ENCODE data around the gene ULK4.
"Not testable (repeated sequence)": the region's sequence is repeated elsewhere in the genome, so short reads cannot be mapped to it uniquely, and the experiment has no call there.

The ULK4 gene

DNA sequence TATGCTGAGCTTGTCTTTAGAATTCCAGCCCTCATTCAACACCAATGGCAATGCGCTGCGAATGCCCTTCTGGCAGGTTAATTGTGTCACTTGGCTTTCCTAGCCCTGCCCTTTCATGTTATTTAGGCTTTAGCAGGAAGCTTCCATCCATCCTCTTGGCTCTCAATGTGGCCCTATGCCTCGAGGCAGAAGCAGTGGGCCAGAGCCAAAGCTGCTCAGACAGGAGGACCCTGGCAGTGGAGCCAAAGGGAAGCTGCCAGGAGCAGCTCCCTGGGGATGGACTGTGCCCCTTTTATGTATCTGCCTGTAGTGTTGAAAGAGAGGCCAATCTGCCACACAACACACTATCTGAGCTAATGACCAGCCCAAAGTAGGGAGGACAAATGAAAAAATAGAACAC is 386.2 kb downstream of the ULK4 start:
- no peak for DNase-seq (ENCODE audit: low read depth)

DNA sequence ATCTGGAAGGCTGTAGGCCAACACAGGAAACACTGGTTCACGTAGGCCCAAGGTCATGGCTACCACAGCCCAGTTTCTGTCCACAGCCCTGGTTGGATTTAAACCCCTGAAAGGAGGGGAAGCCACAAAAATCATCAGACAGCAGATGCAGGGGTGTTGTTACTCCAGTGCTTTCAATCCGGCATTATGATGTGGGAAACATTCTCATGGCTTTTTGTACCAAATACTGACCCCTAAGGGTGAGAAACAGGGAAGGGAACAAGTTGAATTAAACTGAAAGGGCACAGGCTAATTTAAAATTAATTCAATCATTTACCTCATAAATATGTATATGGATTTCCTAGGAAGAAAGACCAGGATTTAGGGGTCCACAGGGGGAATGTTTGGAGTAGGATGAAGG is 387.0 kb downstream of the ULK4 start:
- no peak for DNase-seq (ENCODE audit: low read depth)

DNA sequence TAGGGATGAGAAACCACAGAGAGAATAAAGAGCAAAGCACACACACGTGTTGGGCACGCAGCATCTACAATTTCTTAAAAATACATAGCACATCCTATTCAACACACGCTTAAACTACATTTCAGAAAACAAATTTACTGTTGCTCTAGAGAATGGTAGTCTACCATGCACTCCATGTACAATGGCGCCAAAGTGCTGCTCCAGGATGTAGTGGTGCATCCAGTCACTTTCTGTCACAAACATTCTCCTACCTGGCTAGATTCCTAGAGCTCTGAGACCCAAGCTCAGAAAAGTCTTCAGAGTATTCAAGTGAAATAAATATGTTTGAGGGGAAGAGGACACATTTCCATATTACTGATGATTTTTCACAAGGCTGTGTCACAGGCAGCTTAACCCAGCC is 388.3 kb downstream of the ULK4 start:
- no peak for DNase-seq (ENCODE audit: low read depth)

DNA sequence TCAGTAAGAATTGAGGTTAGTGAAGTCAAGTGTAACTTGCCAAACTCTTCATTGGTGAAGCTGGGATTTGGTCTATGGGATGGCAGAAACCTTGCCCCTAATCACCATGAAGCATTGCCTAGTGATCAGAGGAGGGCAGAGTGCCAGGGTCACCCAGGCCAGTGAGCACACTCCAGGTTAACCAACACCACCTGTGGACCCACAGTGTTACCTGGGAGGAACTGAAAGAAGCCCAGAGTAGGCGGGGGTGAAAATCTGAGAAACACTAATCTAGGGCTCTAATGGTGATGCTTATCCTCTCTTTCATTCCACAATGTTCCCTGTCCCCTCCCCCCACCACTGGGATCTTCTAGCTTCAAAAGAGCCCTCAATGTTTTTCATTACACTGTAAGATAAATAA is 389.8 kb downstream of the ULK4 start:
- DNase-seq (ENCODE audit: low read depth) = no peak

DNA sequence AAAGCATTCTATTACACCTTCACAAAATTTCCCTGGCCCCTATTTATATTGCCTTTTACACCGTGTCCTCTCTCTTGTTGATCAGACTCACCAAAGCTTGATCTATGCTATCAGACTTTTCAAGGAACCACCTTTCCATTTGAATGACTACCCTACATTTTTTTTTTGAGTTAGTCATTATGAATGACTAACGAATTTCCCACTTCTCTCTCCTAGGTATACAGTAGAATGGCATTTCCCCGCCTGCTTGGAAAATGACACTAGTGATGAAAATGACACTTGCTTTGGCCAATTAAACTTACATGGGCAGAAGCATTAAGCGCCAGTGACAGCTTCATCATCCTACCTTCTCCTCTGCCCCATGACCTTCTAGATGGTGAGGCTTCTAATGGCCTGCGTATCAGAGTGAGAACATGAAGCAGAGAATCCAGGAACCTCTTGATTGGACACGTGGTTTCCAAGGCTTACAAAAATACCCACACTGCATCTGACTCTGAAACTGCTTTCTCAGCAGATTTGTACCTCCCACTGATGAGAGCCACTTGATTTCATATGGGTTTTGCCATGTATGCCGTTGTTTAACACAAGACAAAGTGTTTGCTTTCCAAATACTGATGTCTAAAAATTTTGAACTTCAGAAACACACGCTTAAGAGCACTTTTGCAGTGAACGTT is 392.1 kb downstream of the ULK4 start:
- peak; percentile 8 for DNase-seq (ENCODE audit: low read depth)

DNA sequence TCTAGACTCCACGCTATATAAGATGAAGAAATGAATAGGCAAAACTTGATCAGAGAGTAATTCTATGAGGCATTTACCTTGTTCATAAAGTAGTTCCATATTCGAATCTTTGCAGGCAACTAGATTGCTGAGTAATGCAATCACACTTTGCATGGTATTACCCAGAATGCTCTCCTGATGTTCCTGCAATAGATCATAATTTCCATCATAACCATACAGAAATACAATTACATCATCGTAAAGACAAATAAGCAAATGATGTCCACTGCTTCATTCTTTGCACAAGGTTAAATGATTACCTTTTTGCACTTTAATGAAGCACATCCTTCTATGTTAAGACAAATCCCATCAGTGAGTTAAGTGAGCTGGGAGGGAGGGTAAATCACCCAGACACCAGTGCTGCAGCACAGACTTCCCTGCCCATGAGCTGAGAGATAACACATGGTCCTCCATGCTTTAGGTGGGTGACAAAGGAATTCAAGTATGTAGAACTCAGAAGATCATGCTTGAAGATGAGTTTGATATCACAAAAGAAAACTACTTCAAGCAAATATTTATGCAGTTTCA is 395.9 kb downstream of the ULK4 start:
- no peak for DNase-seq (ENCODE audit: low read depth)

DNA sequence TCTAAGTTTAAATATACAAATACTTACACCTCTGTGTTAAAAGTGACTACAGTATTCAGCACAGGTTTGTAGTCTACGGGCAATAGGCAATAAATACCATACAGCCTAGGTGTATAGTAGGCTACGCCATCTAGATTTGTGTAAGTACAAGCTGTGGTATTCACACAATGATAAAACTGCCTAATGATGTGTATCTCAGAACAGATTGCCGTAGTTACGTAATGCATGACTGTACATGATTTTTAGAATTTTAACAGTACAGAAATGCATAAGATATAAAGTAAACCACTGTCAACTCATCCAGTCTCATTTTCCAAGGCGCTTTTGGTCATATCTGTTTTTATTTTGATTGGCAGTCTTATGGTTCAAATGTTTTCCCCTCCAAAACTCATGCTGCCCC is 396.9 kb downstream of the ULK4 start:
- no peak for DNase-seq (ENCODE audit: low read depth)

DNA sequence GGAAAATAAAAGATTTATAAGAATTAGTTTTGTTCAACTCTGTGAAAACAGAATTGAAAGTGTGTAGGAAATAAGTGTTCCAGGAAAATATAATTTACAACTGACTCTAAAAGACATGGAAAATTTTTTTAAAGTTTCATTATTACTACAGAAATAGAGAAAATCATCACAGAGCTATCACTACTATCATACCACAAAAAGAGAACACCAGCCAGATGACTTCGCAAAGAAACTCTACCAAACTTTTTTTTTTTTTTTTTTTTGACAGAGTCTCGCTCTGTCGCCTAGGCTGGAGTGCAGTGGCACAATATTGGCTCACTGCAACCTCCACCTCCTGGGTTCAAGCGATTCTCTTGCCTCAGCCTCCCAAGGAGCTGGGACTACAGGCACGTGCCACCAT is 405.7 kb downstream of the ULK4 start:
- not testable (repeated sequence) for DNase-seq (ENCODE audit: low read depth)

DNA sequence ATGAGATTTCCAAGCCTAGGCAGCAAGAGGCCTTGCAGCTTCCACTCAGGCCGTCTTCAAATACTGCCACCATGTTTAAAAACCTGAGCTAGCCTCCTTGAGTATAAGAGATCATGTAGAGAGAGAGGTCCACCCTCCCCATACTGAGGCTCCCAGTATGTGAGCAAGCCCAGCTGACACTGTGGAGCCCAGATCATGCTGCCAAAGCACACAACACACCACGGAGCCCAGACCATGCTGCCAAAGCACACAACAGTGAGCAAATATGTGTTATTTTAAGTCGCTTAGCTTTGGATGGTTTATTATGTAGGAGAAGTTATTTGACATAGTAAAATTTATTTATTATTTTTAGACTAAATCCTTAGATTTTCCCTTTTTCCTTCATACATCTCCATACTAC is 428.9 kb downstream of the ULK4 start:
- no peak for DNase-seq (ENCODE audit: low read depth)

DNA sequence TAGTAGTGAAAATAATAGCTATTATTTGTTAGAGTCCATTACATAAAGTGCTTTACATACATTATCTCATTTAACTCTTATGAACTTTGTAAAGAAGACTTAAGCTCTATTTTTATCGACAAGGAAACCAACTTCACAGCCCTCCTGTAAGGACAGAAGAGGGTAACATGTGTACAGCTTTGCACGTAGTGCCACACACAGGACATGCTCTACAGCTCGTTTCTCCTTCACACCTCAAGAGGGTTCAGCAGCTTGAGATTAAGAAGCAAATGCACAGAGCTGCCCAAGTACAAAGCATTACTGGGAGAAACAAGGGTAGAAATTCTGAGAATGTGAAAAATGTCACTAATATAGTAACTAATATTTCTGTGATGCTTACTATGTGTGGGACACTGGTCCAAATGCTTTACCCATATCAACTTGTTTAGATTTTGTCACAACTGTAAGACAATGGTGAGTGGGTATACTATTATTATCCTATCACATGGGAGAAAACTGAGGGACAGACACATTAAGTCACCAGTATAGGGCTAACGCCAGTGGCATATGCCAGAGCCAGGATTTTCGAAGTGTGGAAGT is 434.8 kb downstream of the ULK4 start:
- no peak for DNase-seq (ENCODE audit: low read depth)

DNA sequence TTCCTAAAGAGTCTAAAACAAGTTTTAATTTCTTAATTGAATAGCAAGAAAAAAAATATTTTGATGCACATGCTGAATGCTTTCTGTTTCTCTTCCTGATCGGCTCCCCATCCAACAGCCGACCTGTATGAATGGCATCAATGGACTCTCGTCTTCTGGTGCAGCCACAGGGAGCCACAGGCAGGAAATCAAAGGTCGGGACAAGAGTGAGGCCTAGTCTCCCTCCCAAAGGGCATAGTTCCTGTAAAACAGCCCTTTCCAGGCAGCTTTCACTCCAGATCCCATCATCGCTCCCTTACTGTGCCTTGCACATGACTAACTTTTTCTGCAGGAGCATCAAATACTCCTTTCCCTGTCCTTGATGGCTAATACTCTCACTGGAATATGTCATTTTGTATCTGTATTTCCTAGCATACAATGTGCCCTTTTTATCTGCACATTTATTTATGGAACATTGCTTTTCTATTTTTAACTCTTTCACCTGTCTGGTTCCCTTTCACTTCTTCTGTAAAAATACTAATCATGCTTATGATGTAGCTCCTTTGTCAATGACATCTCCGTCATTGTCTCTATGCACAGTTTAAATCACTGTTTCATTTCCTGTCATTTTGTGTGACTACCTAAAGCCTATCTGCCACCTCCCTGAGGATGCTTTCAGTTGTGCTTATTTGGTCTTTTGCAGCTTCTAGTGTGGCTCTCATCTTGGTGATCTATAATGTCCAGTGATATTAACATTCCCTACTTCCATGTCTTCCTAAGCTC is 436.4 kb downstream of the ULK4 start:
- no peak for DNase-seq (ENCODE audit: low read depth)

DNA sequence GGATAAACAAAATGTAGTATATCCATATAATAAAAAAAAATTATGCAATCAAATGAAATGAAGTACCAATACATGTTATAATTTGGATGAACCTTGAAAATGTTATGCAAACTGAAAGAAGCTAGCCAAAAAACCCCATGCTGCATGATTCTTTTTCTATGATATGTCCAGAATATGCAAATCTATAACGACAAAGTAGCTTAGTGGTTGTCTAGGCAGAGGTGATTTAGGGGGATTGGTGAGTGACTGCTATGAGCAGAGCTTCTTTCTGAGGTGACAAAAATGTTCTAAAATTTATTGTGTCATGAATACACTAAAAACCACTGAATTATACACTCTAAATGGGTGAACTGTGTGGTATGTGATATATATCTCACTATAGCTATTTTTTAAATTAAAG is 438.0 kb downstream of the ULK4 start:
- no peak for DNase-seq (ENCODE audit: low read depth)

DNA sequence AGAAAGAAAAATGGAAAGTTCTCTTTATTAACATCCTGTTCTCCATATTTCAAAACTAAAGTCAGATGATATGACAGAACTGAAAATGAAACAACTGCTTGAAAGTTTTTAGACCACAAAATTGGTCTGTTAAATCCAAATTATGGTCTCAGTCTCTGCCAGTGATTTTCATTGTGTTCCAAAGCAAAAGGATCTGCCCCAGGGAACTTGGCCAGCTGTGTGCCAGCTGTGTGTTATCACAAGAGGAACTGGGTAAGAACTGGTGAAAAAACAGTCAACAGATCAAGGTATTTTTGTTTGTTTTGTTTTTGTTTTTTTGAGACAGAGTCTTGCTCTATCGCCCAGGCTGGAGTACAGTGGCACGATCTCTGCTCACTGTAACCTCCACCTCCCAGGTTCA is 439.3 kb downstream of the ULK4 start:
- DNase-seq (ENCODE audit: low read depth) = no peak

DNA sequence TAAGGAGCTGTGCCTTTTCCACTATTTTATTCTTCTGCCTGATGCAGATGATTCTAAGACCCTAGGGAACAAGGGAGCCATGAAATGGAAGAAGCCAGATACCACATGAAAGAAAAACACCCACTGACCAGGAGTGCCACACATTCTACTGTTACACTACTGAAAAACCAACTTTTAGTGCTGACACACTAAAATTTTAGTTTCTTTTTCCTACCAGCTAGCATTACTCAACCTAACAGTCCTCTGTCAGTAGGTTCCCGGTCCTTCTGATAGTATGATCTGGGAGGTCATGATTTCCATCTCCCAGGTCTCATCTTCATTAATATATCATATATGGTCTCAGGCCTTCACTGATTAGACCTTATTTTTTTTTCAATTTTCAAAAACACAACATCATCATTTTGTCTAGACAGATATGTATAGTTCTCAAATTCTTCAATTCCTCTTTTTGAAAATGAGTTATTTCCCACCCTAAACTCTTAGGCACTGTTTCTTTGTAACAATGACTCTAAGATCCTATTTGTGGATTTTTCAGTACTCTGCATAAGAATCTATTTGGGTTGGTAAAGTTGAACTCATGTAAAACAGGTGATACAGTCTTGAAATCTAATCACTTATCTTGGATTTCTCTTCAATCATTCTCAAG is 440.8 kb downstream of the ULK4 start:
- DNase-seq (ENCODE audit: low read depth) = no peak

DNA sequence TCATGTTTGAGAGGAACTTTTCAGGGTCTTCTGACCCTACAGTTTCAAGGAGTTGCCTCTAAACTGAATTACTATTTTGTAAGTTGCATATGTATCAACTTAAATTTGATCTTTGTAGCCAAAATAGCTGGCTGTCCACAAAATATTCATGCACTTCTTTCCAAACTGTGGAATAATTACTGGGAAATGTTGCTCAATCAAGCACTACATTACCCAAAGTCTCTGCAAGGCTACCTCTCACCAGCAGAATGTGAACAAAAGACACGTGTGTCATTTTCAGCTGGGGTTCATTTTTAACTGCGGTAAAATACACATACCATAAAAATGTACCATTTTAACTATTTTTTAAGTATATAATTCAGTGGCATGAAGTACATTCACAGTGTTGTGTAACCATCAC is 442.2 kb downstream of the ULK4 start:
- no peak for DNase-seq (ENCODE audit: low read depth)

DNA sequence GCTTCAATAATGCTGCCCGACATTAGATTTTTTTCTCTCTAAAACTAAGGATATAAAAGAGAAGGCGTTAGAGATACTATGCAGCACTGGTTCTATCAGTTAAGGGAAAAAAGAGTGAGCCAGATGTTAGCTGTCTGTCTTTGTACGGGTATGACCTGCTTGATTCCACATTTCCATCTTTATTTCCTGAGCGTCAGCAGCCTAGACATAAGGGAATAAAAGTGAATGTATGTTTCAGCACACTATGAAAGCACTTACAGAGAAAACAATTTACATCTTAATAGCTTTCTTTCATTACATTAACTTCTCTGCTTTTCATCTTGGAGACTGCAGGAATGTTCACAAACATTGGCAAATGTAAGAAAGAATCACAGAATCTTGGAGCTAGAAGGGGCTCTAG is 443.3 kb downstream of the ULK4 start:
- DNase-seq (ENCODE audit: low read depth) = no peak

DNA sequence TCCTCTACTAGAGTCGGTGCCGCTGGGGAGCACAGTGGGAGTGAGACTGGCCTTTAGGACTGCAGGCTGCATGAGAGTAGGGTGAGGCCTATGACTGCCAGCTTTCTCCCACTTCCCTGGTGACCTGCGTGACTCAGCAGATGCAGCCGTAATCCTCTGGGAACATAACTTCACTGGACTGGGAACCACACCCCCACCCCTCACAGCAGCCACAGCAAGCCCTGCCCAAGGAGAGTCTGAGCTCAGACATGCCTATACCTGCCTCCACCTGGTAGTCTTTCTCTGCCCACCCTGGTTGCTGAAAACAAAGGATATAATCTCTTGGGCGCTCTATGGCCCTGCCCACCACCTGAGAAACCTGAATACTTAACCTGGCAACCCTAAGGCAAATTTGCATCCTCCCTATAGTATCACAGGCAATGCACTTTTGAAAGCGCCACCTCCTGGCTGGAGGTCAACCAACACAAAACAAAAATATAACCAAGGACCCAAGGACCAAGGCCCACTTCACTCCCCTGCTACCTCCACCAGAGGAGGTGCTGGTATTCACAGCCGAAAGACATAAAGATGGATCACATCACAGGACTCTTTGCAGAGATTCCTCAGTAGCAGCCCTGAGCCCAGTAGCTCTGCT is 453.7 kb downstream of the ULK4 start:
- no peak for DNase-seq (ENCODE audit: low read depth)

DNA sequence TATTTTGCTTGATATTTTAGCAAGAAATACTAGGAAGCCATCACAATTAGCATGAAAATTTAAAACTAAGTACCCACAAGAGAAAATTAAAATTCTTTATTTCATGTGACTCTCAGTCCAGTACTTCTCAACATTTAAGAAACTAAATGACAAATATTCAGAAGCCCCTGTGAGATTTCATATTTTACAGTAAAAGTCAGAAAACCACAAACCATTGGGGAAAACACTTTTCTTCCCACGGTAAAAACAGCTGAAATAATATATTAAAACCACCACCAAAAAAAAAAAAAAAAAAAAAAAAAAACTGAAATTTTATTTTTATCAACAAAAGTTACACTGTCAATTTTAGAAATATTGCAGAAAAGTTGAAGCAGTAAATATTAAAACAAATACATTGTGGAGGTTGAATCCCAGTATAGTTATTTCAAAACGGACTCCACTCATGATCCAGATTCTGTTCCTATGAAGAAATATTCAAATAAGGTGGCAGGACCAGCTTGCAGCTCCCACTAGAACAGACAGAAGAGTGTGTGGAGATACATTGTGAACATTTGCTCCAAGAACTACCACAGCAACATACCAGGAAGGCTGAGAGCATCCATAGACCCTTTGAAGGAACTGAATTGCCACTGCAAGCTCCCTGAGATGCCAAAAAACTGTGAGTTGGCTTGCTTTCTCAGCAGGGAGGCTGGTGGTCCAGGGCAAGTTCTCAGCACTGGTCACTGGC is 454.4 kb downstream of the ULK4 start:
- DNase-seq (ENCODE audit: low read depth) = no peak

DNA sequence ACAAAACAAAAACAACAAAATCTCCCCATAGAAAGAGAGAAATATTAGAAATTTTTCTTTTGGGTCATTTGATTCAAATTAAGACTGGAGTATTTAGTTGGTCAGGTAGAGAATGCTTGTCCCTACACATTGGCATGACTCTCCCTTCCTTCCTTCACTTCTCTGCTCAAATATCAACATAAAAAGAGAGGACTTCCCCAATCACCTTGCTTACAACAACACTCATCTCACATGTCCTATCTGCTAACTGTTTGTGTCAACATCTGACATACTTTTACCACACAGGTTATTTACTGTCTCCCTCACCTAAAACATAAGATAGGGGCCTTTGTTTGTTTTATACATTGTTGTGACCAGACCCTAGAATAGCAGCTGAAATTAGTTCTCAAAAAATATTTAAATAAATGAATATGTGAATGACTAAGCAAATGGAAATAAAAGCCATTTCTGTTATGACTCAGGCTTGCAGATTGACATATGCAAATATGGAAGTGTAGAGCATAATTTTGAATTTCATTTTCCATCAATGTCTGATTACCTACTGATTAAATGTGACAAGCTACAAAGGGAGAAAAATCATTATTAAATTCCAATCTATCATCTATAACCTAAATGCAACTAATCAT is 457.8 kb downstream of the ULK4 start:
- no peak for DNase-seq (ENCODE audit: low read depth)

DNA sequence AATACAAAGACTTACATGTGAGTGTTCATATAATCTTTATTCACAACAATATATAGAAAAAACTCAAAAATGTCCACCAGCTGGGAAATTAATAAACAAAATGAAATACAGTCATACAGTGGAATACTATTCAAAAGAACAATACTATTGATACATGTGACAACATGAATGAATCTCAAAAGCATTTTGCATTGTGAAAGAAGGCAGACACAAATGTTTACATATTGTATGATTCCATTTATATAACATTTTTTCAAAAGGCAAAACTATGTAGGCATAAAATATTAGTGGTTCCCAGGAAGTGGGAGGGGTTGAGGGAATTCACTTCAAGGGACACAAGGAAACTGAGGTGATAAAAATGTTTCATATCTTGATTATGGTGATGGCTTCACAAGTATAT is 459.4 kb downstream of the ULK4 start:
- no peak for DNase-seq (ENCODE audit: low read depth)

DNA sequence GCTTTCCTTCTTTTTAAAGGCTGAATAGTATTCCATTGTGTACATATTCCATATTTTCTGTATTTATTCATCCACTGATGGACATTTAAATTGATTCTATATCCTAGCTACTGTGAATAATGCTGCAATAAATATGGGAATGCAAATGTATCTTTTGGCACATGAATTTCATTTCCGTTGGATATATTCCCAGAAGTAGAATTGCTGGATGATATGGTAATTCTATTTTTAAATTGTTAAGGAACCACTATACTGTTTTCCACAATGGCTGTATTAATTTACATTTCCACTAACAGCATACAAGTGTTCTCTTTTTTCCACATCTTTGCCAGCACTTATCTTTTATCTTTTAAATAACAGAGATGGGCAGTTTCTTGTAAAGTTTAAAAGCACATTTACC is 459.9 kb downstream of the ULK4 start:
- DNase-seq (ENCODE audit: low read depth) = no peak
